HG03565 (cell line): ENCODE results near the gene PPP1R3E.

Source experiments
- ATAC-seq: cut with Tn5 transposase; IDR thresholded peaks from one replicate; pipeline ENCODE4 v1.9.1; 2021; ENCODE audit warnings: mild to moderate bottlenecking, moderate library complexity; ENCODE audit not compliant: unreplicated experiment

PPP1R3E gene

DNA sequence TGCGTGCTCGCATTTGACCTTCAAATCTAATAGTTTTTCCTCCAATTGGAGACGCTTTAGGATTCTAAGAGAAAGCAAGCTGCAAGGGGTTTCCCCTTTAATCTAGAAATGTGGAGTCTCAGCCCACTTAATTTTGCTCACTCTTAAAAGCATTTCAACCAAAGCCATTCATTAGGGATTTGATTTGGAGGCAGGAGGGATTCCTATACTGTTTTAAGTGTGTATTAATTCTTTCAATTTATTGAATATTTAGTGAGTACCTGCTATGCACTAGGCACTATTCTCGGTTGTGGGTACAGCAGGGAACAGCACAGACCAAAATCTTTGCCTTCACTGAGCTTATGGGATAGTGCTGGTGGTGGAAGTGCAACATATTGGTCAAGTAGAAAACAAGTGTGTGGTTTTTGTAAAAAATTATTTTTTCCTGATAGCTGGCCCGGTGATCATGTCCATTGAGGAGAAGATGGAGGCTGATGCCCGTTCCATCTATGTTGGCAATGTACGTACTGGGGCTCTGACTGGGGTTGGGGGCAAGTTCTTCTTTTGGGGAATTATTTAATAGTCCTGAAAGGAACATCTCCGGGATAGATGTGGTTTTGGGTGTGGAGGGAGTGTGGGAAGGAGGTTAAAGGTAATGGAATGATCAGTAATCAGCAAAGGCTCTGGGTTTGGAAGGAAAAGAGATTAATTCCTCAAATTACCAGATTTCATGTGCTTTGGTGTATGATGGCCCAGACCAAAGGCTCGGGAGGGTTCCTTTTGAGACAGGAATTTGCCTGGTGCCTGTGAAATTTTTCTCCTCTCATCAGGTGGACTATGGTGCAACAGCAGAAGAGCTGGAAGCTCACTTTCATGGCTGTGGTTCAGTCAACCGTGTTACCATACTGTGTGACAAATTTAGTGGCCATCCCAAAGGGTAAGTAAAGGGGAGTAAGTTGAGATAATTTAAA, 20.2 kb upstream of the PPP1R3E start:
- ATAC-seq: no peak

DNA sequence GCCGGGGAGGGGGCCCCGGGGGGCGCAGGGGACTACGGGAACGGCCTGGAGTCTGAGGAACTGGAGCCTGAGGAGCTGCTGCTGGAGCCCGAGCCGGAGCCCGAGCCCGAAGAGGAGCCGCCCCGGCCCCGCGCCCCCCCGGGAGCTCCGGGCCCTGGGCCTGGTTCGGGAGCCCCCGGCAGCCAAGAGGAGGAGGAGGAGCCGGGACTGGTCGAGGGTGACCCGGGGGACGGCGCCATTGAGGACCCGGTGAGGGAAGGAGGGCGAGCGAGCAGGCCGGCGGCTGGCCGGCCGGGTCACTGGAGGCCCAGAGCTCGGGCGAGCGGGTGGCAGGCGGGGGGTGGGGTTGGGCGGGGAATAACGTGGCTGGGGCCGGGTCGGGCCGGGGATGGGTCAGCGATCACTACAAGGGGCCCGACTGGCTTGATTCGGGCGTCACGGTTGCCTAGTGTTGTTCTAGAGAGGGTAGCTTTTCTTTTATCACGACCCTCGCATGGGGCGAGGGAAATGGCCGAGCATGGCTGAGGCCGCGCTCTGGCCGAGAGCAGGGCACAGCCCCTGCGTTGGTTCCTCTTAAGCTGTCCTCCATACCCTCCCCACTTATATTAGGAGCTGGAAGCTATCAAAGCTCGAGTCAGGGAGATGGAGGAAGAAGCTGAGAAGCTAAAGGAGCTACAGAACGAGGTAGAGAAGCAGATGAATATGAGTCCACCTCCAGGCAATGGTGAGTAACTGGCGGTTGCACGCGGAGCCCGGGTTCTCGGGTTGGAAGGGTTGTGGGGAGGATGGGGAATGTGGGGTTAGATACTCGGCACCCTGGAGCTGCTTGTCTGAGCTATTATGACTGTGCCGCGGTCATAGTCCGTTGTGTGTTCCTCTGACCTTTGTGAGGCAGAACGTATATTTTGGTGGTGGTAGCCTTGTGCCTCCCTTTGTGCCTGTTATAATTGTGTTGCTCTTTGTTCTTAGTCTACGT, 19.2 kb upstream of the PPP1R3E start:
- no peak for ATAC-seq

DNA sequence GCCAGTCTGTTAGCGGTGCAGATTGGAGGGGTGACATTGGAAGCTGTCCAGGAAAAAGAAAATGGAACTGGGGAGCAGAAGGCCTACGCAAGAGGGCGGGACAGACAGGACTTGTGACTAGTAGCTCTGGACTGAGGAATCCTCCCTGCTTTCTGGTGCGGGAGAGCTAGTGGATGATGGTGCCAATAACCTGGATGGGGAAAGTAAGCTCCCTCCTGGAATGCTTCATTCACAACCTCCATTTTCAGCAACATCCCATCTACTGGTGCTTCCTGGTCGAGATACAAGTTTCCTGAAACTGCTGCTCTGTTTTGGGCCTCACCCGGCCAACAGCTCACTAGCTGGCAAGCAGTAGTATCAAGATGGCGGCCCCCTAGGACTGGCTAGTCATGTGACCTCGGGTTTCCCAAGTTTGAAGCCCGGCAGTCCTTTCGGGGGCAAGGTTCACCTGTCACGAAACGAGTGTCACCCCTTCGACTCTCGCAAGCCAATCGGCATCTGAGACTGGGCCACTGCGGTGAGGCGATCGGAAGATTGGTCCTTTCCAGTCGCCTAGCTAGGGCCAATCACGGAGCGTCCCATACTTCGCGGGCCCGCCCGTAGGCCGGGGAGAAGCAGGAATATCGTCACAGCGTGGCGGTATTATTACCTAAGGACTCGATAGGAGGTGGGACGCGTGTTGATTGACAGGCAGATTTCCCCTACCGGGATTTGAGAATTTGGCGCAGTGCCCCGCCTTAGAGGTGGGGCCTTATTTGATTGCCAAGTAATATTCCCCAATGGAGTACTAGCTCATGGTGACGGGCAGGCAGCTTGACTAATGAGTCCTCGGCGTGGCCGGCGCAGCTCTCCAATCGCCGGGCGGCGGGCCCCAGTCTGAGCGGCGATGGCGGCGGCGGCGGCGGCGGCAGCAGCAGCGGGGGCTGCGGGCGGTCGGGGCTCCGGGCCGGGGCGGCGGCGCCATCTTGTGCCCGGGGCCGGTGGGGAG, 18.2 kb upstream of the PPP1R3E start, which contains the start of gene PABPN1:
TSS of gene PABPN1 (plus strand) at position 874 of the 988 bp plus-strand sequence. CDS start at position 887, 13 bp downstream.
- ATAC-seq: peak; percentile 85

DNA sequence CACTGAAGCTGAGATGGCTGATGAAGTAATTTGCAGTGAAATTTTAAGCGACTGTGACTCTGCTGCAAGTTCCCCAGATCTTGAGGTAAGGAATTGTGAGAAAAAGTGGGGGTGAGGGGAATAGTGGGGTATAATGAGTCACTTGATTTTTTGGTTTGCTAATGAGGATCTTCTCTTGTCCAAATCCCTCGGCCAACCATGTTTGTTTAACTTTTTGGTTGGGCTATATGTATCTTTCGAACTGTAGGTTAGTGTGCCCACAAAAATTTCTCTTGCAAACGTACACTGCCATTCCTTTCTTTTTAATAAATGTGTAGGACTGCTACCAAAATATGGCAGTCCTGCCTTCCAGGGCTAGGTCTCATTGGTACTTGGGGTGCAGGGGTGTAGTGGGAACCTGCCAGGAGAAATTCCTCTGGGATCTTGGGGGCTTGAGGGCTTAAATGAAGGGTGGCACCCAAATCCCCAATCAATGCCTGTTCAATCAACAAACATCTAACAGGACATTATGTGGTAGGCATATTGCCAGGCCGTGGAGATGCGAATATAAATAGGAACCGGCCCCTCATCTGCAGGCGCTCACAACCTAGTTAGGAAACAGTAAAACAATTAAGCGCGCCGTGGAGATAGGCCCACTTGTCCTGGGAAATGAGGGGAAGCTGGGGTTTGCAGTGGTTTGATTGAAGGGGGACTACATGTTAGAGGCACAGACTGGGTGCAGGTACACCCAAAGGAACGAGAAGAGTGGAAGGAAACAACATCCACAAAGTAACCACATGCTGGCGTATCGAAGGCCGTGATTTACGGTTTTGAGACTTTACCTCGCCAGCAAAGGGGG, 17.3 kb upstream of the PPP1R3E start:
- ATAC-seq: no peak

DNA sequence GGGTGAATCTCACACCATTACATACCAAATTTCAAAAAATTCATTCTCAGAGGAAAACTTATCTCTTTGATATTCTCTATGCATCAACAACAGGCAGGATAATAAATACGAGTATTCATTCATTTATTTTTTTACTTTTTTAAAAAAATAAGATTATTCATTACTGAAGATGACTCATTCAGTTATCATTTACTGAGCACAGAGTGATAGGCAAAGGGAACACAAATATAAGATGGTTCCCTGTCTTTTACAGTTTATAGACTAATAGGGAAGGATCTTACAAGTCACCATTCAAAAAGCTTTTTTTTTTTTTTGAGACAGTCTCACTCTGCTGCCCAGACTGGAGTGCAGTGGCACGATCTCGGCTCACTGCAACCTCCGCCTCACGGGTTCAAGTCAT, 13.6 kb upstream of the PPP1R3E start:
- no peak for ATAC-seq

DNA sequence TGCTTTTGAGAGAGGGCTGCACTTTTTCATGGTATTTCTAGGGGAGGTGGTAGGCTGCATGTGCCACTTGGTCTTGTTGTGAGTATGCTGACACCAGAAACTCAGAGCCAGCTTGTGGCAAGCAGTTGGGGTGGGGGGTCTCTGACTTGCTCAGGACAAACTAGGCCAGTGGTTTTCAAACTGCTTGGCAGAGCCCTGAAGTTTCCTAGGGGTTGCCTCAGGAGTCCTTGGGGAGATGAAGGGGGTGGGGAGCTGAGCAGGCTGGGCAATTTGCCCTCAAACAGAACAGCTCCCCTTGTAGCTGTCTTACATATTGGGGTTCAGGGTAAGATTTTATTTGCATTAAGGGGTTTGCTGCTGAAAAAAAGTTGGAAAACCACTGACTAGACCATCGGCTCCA, 7.9 kb upstream of the PPP1R3E start:
- ATAC-seq: no peak

DNA sequence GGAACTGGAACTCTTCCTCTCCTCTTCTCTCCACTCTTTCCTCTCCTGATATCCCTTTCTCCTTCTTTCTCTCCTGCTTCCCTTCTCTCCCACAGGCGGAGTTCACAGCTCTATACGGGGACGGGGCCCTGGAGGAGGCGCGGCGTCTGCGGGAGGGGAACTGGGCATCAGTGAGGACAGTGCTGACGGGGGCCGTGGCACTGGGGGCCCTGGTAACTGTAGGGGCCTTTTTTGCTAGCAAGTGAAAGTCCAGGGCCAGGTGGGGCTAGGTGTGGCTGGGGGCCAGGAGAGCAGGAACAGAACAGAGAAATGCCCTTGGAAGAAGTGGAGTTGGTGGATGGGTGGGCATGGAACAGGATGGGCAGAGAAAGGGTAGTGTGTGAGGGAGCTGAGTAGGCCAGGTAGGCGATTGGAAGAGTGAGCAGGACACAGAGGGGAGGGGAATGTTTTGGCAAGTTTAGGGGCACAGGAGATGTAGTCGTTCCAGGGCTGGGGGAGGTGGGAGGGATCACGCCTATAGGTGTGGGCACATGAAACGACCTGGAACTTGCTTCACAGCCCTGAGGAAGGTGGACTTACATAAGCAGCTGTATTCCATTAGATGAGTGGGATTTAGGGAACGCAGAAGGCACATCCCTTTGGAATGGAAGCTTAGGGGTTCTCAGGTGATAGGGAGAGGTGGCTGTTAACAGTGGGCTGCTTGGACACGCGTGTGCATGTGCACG, 6.2 kb upstream of the PPP1R3E start:
- ATAC-seq: no peak

DNA sequence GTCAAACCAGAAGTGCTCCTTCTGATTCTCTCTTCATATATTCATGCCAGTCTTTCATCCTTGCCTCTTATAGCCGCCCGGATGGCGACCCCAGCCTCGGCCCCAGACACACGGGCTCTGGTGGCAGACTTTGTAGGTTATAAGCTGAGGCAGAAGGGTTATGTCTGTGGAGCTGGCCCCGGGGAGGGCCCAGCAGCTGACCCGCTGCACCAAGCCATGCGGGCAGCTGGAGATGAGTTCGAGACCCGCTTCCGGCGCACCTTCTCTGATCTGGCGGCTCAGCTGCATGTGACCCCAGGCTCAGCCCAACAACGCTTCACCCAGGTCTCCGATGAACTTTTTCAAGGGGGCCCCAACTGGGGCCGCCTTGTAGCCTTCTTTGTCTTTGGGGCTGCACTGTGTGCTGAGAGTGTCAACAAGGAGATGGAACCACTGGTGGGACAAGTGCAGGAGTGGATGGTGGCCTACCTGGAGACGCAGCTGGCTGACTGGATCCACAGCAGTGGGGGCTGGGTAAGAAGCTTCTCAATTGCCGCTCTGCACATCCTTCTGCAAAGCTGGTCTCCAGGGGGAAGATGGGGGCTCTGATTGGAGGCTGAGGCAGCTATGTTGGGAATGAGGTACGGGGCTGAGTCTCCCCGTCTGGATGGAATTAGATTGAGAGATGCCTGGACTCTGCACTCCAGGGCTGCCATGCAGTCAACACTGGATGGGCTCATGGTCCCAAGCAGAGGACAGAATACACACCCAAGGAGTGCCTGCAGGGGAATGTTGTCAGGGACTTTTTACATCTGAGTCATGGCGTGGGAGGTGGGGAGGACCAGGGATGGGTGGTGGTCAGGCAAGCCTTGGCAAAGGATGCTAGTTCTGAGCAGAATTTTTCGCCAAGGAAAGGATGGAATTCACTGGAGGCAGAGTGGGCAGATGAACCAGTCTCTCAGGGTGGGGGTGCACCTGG, 5.3 kb upstream of the PPP1R3E start:
- no peak for ATAC-seq

DNA sequence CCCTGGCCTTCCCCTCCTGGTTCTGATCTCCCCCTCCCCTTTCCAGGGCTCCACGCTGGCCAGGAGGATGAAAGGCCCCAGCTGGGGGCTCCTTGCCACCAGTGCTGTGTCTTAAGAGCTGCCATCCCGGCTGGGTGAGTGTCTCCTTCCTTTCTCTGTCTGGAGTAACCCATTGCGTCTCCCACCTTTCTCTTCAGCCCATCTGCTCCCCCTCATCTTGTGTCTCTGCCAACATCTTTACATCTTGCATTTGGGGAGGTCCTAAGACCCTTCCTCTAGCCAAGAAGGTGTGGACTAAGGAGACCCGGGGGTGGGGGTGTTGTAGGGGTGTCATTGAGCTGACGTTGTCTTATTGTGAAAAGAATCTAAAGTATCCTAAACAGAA, 4.5 kb upstream of the PPP1R3E start:
- ATAC-seq: no peak

DNA sequence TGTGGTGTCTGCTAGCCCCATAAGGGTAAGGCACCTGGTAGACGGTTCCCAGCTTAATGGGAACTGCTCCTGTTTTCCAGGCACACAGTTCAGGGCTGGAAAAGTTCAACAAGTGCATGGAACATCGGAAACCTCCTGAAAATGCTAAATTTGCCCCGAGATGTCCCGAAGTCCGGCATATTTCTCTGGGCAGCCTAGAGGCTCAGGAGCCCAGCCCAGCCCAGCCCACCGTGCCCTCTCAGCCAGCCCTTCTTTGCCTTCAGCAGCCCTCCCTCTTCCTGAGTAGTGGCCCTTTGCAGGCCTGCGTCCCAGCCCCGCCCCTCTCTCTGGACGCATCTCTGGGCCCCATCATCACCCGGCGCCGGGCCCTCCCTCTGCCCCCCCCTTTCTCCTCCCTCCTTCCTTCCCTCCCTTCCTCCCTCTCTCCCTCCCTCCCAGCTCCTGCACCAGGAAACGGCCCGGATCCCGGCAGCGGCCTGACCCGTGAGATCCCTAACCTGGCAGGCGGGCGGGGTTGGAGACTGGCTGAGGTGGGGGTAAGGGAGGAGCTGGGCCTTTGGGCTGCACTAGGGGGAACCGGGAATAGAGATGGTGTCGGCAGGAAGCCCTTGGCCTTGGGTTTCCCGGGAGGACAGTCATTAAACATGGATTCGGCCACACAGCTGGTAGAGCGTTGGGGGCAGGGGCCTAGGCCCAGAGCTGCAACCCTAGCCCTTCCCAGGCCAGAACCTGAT, 3.9 kb upstream of the PPP1R3E start, which contains the start of gene BCL2L2:
TSS of gene BCL2L2 (plus strand) at position 422 of the 734 bp plus-strand sequence. CDS start 935 bp downstream, outside the sequence.
- no peak for ATAC-seq

DNA sequence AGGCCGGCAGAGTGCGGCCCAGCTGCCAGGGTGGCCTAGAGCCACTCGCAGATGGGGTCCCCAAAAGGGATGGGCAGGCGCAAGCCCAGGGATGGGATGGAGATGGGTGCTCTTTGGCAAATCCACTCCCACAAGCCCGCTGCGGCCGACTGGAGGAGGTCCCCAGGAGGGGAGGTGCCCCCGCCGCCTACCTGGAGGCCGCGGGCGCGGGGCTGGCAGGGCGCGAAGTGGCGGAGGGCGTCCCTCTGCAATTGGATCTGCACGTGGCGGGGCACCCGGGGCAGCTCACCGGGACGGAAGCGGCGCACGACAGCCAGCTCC, 730 bp downstream of the PPP1R3E start:
- no peak for ATAC-seq

DNA sequence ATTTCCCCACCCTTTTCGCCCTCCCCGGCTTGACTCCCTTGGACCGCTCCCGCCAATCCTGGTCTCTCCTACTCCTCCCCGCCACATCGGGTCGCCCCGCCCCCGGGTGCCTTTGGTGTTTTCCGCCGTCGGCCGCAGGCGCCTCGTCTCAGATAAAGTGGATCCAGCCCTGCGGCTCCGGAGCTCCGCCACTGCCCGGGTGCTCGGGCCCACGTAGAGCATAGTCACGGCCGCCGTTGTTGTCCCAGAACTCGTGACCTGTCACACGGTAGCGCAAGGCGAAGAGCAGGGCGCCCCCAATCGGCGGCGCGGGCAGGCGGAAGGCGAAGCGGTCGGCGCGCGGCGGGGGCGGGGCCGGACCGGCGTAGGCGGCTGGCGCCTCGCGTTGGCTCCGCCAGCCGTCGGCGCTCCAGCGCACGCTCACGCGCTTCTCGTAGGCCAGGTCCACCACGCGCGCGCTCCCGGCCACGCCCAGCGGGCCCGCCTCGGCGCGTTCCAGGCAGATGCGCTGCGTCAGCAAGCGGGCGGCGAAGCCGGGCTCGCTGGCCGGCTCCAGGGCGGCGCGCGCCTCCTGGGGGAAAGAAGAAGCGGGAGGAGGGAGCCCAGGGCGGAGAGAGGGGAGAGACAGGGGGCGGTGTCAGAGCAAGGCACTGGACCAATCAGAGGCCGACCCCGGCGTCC, 1.2 kb downstream of the PPP1R3E start:
- ATAC-seq: peak; percentile 74

DNA sequence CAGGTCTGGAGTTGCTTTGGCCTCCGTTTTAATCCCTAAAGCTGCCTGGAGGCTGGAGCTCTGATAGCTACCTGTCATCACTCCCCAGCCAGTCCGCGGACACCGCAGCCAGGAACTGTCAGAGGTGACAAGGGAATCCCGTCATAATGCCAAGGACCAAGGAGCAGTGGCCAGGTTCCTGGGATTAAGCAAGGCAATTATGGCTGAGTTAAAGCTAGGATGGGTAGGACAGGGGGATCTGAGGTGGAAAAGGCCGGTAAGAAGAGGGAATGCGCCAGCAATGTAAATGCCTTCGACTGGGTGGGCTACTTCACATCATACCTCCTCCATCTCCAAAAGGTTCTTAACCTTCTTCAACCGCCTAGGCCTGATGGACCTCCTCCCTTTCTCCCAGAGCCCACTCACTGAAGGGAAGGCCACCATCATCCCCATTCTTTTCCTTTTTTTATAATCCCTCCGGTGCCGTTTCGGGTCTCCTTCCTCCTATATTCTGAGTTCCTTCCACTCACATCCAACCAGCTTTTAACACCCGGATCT, 1.9 kb downstream of the PPP1R3E start:
- no peak for ATAC-seq

DNA sequence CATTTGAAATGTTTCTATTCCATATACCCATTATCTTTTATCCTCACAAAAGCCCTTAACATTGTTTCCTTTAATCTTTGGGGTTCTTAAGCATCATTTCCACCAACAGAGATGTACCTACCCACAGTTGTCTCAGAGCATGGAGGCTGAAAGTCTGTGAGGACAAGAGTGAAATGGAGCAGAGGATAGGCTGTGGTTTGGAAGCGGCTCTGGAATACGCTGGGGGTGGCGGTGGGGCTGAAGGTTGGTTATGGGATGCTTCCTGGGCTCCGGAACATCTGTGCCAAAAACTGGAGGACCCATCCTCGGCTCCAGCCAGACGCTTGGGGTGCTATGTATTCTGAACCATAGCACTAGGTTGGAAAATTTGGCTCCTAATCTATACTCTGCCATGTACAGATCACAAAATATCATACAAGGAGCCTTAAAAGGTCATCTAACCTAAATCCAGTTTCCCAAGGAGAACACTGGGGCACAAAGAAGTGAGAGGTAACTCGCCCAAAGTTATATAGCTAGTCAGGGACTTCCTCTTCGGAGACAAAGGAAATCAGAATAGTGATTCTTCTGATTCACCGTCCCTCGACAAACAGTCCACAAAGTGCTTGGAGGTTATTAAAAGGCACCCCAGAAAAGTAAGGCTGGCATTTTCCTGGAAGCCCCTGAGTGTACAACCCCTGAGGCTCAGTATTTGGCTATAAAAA, 2.5 kb downstream of the PPP1R3E start:
- ATAC-seq: no peak

DNA sequence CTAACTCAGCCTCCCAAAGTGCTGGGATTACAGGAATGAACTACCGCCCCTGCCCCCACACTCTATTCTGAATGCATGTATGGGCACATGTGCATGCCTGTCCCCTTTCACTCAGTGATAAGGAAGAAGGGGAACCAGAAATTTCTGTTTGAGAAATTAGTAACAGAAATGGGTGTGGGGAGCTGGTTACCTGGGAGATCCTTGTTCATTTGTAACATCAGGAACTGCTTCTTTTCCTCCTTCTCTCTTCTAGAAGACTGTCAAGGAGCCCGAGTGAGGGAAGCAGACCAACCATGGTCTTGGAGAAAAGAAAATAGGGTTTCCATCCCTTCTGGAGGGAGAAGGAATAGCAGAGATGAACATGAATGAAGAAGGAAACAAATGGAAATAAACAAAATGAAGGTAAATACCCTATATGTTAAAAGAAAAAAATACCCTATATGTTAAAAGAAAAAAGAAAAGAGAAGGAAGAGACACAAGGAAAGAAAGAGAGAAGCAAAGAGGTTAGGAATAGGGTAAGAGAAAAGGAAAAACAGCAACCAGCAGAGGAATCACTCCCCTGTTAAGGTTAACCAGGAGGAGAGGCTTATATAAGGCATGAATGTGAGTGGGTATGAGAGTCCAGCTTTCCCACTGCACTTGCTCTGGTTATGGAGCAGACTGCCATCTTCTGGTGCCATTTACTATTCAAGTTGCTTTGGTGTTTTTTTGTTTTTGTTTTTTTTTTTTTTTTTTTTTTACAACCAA, 3.3 kb downstream of the PPP1R3E start:
- ATAC-seq: no peak
